Brain microvascular endothelial cell (primary cell): ENCODE results near the gene MT1G.

Source experiments
- DNase-seq: peaks from one replicate; pipeline ENCODE4 v3.0.0-alpha.2; 2020
- H3K27ac ChIP-seq: fragments of 250-450 bp; sonication (Bioruptor Pico); 2 replicates; pipeline ENCODE4 v1.5.1; 2020; ENCODE audit warnings: mild to moderate bottlenecking, moderate library complexity
- H3K27me3 ChIP-seq: fragments of 250-450 bp; sonication (Bioruptor Pico); replicated peaks from 2 replicates; pipeline ENCODE4 v1.5.1; 2020; ENCODE audit warnings: mild to moderate bottlenecking
- H3K36me3 ChIP-seq: fragments of 250-450 bp; sonication (Bioruptor Pico); replicated peaks from 2 replicates; pipeline ENCODE4 v1.5.1; 2020; ENCODE audit warnings: mild to moderate bottlenecking
- H3K4me3 ChIP-seq: 2 replicates; pipeline ENCODE4 v1.5.1; 2011; ENCODE audit warnings: low read depth, mild to moderate bottlenecking, control low read depth, low read length, moderate library complexity
- CTCF ChIP-seq: IDR thresholded peaks from 2 replicates; pipeline ENCODE4 v1.5.1; 2011; ENCODE audit warnings: low read depth, mild to moderate bottlenecking, moderate library complexity, low read length, control low read depth, inconsistent platforms; ENCODE audit errors: missing control alignments
- in situ Hi-C: cut with HindIII; loops from 2 replicates; pipeline ENCODE4 v1.10.0; 2017; ENCODE audit warnings: low sequenced_read_pairs, low pct_ligation_motif_present

MT1G gene

GRCh38 chr16:56632848-56633365 is 35.0 kb downstream of the MT1G start:
- no peak for DNase-seq
- Histone ChIP-seq H3K4me3 (peak overlapping the region; percentile 48), H3K27me3 (peaks cover 32% of the 10 kb centered on the region)

GRCh38 chr16:56632156-56632847 is 35.6 kb downstream of the MT1G start, which contains the start of gene MT1M:
Gene MT1M, plus strand, starts transcription at chr16:56632659. Its CDS starts 73 bp downstream, at chr16:56632732.
- H3K36me3 ChIP-seq = no peaks in the 10 kb centered on the region
- no peak within 1 kb of the TSS for H3K27ac ChIP-seq
- no peak for DNase-seq
- no peak for TF ChIP-seq CTCF
- in situ Hi-C loops = no loop called here
- peak within 1 kb of the TSS; percentile 48 for H3K4me3 ChIP-seq
- peaks cover 31% of the 10 kb centered on the region for H3K27me3 ChIP-seq

More at GRCh38 chr16:56632848-56633365, 35.0 kb downstream of the MT1G start:
- H3K36me3 ChIP-seq = no peaks in the 10 kb centered on the region
- in situ Hi-C loops = no loop called here
- TF ChIP-seq CTCF = no peak
- H3K27ac ChIP-seq = no peak overlapping the region

- H3K27me3 ChIP-seq = peaks cover 27% of the 10 kb centered on the region
Observed at GRCh38 chr16:56631832-56632155, 36.1 kb downstream of the MT1G start.

GRCh38 chr16:56631197-56631596 is 36.7 kb downstream of the MT1G start:
- no peak for DNase-seq
- no peak overlapping the region for H3K27ac ChIP-seq
- H3K27me3 ChIP-seq = peaks cover 23% of the 10 kb centered on the region
- no peak overlapping the region for H3K4me3 ChIP-seq
- H3K36me3 ChIP-seq = no peaks in the 10 kb centered on the region
- no peak for TF ChIP-seq CTCF
- in situ Hi-C loops = no loop called here

More at GRCh38 chr16:56631832-56632155, 36.1 kb downstream of the MT1G start:
- no peak for DNase-seq
- H3K4me3 ChIP-seq = peak overlapping the region; percentile 48
- H3K36me3 ChIP-seq = no peaks in the 10 kb centered on the region
- in situ Hi-C loops = no loop called here
- H3K27ac ChIP-seq = no peak overlapping the region
- TF ChIP-seq CTCF = no peak

- in situ Hi-C loops = no loop called here
- Histone ChIP-seq H3K36me3 (no peaks in the 10 kb centered on the region), H3K4me3 (no peak overlapping the region), H3K27ac (no peak overlapping the region), H3K27me3 (peaks cover 12% of the 10 kb centered on the region)
- TF ChIP-seq CTCF = no peak
- no peak for DNase-seq
Observed at GRCh38 chr16:56630134-56630533, 37.7 kb downstream of the MT1G start.
